HEK293T (cell line): ENCODE results near the gene CNTN5.

ENCODE experiments used
- BHLHE40 ChIP-seq: fragments of 450-650 bp; IDR thresholded peaks from 2 replicates; pipeline ENCODE4 v1.6.1; 2016; ENCODE audit warnings: mild to moderate bottlenecking, moderate library complexity, borderline replicate concordance
- FOXK2 ChIP-seq: fragments of 450-650 bp; IDR thresholded peaks from 2 replicates; pipeline ENCODE4 v1.6.1; 2016; ENCODE audit warnings: mild to moderate bottlenecking
- NFRKB ChIP-seq: fragments of 450-650 bp; IDR thresholded peaks from 2 replicates; pipeline ENCODE4 v1.6.1; 2016; ENCODE audit warnings: mild to moderate bottlenecking, moderate library complexity
- SP1 ChIP-seq: fragments of 450-650 bp; IDR thresholded peaks from 2 replicates; pipeline ENCODE4 v1.6.1; 2017

GRCh38 chr11:99592266-99592665, 571.5 kb downstream of the CNTN5 start:
- TF ChIP-seq BHLHE40 (no peak), NFRKB (no peak), FOXK2 (no peak), SP1 (no peak)
